ELF-1 (cell line): ENCODE measurements around the gene MAD1L1.
A peak's percentile ranks its signal among the peaks of the same experiment; 100 is the strongest.

Experiments
- DNase-seq: peaks from one replicate; pipeline ENCODE4 v3.0.0-alpha.2; 2016; ENCODE audit warnings: low read depth, low spot score

Gene MAD1L1

DNA sequence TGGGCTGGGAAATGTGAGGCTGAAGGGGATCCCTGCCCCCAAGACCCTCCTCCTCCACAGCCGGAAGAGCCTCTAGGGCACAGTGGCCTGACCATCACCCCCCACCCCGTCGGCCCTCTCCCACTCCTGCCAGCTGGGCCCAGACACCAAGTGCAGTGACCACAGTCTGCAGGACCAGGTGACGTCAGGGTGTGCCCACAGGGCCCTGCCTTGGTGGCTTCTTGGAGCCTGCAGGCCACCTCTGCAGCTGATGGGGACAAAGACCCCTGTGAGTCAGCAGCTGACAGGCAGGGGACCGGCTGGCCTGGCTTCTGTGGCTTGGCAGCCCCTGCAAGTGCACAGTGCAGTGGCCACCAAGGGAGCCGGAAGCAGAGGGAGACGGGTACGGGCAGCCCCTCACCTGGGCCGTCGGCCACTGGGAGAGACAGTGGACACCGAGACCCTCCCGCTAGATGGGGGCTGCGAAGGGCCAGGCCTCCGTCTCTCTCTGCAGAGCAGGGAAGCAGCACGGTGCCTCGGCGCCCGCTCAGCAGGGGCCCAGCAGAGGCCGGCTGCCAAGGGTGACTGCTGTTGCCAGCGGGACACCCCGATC is 288.0 kb downstream of the MAD1L1 start:
- DNase-seq = no peak

DNA sequence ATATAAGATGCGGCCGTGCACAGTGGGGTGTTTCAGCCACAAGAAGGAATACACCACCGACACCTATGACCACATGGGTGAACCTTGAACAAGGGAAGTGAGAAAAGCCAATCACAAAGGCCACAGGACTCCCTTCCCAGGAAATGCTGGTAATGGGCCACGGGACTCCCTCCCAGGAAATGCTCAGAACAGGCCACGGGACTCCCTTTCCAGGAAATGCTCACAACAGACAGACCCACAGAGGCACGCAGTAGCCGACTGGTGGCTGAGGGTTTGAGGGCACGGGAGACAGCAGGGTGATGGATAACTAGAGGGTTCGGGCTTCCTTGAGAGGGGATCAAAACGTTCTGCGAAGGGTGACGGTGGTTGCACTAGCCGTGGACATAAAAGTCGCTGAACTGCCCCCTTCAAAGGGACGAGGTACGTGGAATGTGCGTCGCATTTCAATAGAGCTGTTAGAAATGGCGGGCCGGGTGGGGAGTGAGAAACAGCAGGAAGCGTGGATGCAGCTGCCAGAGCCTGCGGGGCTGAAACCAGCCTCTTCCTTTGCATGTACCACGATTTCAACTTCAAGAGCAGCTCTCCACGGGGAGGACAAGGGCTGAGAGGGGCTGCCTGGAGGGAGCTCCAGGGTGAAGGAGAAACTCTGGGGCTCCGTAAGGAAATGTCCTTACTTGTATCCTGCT is 288.7 kb downstream of the MAD1L1 start:
- no peak for DNase-seq

DNA sequence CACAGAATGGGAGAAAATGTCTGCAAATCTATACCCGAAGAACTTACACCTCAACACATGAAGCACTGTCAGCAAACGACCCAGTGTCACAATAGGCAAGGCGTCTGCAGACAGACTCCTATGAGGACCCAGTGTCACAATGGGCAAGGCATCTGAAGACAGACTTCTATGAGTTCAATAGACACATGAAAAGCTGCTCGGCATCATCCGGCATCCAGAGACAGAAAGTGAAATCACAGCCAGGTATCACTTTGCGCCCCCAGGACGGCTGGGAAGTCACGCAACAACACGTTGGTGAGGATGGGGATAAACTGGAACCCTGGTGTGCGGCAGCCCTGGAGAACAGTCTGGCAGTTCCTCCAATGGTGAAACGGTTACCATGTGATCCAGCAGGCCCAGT is 289.4 kb downstream of the MAD1L1 start:
- no peak for DNase-seq

DNA sequence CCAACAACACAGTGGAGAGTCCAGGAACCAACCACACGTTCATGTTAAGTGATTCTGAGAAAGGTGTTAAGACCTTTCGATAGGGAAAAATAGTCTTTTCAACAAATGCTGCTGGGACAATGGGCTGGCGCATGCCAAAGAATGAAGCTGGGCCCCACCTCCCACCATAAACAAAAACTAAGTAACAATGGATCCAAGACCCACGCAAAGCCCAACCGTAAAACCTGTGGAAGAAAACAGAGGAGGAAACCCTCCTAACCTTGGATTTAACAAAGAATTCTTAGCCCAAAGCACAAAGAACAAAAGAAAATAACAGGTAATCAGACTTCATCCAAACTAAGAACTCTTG is 289.8 kb downstream of the MAD1L1 start:
- peak; percentile 43 for DNase-seq

DNA sequence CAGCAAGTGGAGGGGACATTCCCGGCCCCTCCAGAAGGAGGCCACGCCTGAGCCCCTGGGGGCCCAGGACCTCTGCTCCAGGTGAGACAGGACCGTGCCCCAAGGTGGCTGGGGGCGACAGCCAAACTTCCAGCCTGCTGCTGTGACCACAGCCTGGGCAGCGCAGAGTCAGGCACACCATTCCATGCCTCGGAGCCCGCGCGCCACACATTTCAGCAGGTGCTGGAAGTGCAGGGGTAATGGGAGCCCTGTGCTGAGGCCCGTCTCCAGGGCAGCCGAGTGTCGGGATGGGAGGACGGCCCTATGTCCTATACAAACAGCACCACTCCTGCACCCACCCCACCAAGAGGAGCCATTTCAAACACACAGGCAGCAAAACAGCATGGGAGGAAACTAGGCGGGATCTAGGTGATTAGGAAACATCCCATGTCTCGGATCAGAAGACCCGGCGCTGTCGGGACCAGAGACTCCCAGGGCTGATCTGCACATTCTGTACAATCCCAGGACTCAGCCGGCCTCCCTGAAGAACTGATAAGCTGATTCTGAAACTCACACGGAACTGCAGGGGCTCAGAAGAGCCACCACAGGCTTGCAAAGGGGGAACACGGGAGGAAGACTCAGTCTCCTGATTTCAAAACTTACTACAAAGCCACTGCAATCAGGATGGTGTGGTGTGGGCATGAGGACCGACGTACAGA is 290.4 kb downstream of the MAD1L1 start:
- DNase-seq = no peak

DNA sequence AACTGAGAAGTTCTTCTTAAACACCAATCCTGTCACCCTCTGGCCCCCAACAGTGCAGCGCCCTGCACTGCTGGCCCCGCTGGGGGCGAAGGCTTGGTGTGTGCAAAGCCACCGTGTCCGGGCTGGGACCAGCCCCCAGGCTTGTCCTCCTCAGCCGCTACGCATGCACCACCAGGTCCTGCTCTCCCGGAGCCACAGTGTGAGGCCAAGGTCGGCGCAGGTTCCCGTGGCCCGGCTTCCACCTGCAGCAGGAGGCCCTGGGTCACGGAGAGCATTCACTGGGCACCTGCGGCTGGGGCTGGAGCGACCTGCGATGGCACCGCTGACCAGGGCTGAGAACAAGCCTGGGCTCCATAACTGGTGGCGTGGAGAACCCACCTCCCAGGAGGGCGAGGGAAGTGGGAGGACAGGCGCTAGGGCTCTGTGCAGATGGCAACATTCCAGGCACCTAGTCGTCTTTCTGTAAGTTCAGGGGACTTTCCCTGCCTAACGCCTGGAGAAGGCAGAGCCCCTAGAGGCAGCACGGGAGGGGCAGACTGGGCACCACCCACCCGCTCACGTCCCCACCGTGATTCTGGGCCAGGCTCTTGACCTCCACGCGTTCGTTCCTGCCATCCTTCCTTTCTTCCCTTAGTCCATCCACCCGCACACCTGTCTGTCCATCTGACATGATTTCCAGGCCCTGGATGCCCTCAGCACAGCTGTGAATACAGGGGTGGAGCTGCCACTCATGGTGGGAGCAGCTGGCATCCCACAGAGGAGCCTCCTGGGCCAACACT is 291.1 kb downstream of the MAD1L1 start:
- no peak for DNase-seq

DNA sequence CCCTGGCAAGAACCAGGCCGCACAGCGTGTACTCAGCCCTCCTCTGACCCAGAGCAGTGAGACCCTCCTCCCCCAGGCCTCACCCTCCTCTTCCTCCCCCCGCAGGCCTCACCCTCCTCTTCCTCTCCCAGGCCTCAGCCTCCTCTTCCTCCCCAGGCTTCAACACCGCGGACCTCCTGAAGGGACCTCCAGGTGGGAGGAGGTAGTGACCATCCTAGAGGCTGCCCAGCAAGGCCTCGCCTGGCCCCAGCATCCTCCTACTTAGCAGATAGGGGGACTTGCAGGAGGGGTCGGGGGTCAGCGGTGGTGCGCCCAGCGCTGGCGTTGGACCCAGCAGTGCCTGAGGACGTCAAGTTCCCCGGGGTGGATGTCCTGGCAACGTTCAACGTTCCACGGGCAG is 291.9 kb downstream of the MAD1L1 start:
- no peak for DNase-seq

DNA sequence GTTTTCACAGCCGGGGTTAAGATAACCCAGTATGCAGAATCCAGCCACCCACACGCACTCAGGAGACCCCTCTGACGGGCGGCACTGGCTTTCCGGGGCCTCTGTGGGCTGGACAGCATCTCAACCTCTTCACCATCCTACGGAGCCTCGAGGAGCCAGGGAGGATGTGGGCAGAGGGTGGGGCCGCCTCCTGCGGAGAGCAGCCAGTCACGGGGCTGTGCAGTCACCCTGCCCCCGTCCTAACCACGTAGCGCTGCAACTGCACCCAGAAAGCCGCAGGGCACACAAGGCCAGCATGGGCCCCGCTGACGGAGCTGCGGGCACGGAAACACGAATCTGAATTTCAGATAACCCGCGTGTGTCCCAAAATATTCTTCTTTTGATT is 292.4 kb downstream of the MAD1L1 start:
- DNase-seq = no peak

DNA sequence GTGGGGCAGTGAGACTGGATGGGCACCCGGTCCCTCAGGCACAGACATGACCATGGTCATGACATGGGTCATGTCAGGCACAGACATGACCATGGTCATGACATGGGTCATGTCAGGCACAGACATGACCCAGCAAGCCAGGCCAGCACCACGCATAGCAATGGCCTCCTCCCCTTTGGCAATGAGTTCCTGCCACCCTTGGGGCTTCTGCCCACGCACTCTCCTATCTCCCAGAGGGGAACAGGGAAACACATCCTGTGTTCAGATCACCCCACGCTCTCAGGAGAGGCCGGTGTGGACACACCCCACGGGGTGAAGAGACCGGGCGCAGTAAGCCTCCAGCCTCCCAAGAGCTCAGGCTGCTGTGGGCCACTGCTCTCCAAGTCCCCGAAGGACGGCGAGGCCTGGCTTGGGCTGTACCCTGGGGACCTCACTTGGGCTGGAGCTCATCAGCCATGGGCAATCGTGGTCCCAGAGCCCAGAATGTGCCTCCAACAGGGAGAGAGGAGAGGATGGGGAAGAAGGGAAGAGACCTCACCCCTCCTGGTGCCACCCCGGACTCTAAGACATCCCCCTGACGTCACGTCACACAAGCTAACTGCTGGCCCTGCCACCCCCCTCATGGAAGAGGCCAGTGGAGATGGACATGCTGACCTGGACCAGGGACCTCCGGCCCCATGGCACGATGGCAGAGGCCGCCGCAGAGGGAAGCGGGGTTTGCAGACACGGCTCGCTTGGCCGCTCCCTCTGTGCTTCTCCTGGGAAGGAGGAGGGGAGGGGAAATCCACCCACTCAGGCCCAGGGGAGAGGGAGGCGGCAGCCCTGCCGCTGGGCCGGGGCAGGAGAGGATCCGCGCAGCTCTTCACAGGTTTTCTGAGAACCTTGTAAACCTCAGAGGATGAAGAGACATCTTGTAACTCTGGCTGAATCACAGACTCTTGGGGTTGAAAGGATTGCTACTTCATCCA is 293.0 kb downstream of the MAD1L1 start:
- DNase-seq = no peak

DNA sequence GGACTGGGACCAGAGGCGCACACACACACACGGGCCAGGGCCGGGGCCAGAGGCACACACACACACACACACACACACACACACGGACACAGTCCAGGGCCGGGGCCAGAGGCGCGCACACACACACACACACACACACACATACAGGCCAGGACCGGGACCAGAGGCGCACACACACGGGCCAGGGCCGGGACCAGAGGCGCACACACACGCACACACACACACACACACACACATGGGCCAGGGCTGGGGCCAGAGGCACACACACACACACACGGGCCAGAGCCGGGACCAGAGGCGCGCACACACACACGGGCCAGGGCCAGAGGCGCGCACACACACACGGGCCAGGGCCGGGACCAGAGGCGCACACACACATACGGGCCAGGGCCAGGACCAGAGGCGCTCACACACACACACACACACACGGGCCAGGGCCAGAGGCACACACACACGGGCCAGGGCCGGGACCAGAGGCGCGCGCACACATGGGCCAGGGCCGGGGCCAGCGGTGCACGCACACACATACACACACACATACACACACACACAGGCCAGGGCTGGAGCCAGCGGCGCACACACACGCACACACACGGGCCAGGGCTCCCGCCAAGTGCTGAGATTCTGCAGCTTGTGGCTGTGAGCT is 293.8 kb downstream of the MAD1L1 start:
- DNase-seq = no peak

DNA sequence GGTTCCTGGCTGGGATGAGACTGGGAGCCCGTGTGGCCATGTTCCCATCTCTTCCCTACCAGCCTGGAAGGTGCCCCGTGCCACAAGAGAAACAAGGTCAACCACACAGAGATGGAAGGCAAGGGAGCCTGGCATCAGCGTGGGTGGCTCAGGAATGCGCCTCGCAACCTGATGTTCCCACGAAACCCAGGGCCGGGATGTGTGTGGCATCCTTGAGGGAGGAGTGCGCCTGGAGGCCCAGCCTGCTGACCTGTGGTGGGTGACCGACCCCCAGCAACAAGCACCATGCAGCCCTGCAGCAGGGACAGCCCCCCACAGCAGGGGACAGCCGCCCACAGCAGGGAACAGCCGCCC is 295.5 kb downstream of the MAD1L1 start:
- DNase-seq = no peak

DNA sequence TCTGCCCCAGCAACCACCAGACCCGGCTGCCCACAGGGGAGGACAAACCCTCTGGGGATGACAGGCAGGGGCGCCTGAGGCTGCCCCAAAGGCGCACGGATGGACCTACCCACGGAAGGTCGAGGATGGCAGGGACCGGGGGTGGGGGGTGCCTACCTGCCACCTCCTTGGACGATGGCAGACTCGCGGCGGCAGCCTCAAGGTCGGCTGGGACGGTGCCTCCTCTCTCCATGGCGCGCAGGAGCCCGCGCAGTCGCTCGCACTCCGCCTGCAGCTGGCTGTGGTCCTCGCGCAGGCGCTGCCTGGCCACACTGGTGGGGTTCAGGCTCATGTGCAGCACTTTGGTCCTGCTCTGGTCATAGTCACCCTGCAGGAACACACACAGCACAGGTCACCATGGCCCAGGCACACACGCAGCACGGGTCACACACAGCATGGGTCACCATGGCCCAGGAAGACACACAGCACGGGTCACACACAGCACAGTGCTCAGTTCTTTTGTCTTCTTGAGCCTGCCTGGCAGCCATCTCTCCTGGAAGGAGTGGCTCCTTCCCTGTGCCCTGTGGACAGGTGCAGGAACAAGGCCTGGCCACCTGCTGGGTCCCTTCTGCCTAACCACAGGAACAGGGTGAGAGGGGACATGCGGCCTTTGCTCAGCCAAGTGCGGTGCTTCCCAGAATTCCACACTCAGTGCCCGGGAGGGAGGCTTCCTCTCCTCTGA is 296.1 kb downstream of the MAD1L1 start:
- no peak for DNase-seq

DNA sequence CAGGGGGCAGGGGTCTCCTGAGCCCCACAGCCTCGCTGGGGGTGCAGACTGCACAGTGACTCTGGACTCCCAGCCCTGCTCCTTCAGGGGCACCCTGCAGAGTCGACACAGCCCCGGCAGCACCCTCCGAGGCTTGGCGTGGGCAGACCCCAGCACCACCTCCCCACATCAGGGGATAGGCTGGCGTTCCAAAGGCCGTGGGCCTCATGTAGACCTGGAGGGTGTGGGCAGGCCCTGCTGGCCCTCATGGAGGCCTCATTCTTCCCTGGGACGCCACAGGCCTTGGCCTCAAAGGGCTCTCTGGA is 296.8 kb downstream of the MAD1L1 start:
- DNase-seq = no peak

DNA sequence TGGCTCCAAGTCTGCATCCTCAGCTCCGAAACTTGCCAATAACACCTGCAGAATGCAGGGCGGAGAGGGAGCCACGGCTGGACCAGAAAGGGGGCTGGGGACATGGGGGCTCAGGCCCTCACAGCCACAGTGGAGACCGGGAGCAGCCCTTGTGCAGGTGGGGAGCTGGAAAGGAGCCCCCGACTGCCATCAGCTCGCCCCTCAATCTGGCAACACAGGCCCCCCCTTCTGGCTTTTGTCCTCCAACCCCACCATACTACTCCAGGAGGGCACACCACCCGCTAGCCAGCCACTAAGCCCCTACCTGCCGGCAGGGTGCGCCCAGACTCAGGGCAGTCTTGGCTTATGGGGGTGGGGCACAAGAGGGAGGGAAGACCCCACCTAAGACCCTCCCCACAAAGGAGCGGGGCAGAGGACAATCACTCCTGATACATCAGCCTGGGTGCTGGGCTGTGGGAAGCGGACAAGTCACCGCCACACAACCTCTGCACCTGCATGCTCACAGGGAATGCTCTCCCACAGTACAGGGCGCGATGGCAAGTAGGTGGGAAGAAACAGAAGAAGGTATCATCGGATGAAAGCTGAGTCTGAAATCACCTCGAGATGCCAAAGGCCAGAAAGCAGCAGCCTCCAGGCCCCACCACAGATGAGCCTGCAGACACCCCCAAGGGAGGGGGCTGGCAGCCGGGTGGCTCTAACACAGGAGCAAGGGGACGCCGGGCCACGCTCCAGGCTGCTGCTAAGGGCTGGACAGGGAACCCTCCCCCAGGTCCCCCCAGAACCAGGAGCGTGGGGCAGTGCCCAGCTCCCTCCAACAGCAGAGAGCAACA is 297.4 kb downstream of the MAD1L1 start:
- no peak for DNase-seq

DNA sequence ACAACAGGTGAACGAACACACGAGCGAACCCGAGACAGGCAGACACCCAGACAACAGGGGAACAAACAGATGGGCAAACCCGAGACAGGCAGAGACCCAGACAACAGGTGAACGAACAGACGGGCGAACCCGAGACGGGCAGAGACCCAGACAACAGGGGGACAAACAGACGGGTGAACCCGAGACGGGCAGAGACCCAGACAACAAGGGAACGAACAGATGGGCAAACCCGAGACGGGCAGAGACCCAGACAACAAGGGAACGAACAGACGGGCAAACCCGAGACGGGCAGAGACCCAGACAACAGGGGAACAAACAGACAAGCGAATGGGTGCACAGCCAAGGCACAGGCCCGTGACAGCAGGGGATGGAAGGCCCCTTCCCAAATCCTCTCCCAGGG is 298.0 kb downstream of the MAD1L1 start:
- DNase-seq = no peak

DNA sequence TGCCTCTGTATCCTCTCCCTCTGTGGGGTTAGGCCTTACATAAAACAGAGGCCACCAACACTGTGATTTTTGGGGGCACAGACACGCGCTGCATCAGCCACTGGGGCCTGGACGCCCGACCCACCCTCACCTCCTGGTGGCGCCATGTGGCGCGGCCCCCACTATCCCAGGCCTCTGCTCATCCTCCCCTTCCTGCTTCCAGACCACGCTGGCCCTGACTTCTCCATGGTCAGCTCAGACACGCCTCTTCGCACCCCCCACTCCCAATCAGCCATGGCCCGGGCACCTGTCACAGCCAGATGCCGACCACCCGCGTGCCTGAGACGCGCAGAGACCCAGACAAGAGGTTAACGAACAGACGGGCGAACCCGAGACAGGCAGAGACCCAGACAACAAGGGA is 298.7 kb downstream of the MAD1L1 start:
- no peak for DNase-seq

DNA sequence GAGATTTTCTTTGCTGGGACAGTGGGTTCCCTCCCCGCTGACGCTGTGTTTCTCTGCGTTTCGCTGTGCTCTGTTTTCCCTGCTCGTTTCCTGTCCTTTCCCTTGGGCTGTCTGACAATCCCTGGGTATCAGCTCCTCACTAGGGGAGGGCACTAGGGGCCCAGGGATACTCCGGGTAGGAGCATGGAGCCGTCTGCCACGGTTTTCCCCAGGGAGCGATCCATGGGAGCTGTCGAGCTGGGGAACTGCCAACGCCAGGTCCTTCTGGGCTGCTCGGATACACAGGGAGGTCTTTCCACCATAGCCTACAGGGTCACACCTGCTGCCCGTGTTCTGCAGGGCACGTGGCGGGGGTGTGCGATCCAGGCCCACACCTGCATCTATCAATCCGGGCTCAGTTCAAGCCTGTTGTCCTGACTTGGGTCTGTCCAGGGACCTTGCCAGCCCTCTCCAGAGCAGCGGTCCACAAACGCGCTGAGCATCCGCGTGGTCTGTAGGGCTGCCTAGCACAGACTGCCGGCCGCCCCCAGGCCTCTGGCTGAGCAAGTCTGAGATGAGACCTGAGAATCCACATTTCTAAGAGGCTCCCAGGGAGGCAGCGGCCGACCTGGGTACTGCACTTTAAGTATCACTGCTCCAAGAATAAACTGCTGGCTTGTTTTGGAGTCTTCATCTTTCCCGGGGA is 299.5 kb downstream of the MAD1L1 start:
- peak; percentile 69 for DNase-seq

DNA sequence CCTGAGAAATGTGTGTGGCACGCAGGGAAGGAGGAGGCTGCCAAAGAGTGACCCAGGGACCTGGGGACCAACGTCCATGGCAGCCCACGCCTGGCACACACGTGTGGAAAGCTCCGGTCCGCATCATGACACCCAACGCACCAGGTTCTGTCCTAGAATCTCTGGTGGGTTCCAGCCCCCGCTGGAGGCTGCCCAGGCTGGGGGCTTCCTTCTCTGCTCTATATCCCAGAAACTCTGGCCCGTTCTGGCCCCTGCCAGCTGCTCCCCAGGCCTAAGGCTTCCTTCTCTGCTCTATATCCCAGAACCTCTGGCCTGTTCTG is 300.8 kb downstream of the MAD1L1 start:
- DNase-seq = no peak

DNA sequence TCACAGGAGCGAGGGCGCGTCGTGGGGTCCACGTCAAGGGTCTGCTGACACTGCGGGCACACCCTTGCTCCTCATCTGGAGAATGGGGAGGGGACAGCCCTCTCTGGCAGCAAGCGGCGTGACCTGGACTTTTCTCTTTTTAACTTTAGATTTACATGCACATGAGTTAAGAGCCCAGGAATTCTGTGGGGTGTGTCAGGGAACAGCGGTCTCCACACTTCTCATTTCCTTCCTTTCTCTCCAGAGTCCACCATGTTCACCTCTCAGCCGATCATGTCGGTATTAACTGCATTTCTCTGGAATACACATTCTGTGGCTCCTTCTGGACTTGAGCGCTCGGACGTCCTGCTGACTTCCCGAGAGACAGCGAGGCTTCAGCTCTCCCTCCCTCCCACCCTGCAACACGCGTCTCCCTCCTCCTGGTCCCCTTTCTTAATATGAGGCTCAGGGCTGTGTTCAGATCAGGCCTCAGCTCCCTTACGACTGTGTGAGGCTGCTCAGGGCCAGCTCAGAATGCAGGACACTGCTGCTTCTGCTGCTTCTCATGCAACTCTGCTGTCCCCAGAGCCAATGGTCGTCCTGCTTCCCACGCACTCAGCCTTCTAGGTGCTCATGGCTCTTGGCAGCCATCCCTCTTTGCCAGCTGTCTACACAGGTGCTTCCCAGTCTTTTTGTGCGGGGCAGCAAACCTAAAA is 301.3 kb downstream of the MAD1L1 start:
- no peak for DNase-seq
